GM21825 (cell line): ENCODE measurements around the gene E2F4.
A peak's percentile ranks its signal among the peaks of the same experiment; 100 is the strongest.

Source experiments
- ATAC-seq: cut with Tn5 transposase; IDR thresholded peaks from one replicate; pipeline ENCODE4 v1.9.1; 2021; ENCODE audit warnings: mild to moderate bottlenecking, moderate library complexity; ENCODE audit not compliant: unreplicated experiment

The E2F4 gene

DNA sequence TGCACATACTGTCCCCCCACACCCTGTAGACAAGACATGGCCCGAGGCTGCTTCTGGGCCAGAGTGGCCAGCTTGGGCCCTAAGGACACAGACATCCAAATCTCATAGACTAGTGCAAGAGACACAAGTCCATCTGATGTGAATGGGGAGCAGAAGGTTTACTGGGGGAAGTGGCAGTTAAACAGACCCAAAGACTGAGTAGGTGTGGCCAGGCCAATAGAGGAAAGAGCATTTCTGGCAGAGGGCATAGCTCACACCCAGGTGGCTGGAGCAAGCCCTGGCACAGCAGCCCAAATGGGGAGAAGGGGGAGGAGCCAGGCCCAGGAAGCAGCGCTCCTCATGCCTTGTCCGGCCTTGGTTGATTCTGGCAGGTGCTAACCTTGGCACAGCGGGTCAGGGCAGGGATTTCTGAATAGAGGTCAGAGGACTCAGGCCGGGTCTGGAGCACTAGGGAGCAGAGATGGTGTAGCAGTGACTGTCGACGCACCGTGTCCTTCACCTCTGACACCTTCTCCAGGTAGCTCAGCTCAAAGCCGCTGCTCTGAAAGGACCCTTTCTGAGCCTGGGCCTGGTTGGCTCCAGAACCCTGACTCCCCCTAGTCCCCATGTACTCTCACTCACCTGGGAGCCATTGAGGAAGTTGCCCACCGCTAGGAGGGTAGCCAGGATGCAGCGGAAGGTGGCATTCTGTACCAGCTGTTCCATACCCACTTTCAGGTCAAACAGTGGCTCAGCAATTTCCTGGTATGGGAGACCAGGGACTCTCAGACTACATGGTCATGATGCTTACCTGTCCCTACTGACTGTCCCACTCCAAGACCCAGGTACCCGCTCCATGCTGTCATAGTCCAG is 39.1 kb downstream of the E2F4 start:
- ATAC-seq, result no peak

DNA sequence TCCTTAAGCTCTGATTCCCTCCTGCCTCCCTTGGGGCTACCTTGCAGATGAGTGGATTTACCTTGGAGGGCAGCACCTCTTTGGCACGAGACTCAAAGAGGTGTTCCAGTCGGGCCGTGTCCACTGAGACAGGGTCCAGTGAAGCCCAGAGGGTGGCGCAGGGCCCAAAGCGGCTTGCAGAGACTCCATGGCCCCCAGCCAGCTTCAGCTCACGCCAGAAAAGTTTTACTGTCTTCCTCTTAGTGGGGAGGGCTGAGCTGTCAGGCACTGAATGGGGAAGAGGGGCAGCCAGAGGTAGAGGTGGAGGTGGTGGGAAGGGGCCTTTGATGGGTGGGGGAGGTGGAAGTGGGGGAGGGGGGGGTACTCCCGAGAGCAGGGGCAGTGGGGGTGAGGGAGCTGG is 41.6 kb downstream of the E2F4 start:
- no peak for ATAC-seq

DNA sequence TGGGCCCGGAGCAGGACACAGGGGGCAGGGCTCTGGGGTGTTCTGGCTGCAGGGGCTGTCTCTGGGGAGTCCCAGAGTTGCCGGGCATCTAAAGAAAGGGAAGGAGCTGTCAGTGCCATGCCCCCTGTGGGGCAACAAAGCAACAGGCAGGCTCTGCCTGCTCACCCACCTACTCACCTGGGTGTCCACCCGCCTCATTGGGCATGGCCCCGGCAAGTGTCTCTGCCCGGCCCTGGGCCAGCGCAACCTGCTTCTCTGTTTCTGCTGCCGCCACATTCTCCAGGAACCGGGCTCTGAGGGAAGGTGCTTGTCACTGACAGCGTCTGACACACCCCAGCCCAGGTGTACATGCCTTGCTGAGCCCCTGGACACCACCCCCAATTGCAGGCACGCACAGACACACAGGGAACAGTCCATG is 42.2 kb downstream of the E2F4 start:
- ATAC-seq, result no peak

DNA sequence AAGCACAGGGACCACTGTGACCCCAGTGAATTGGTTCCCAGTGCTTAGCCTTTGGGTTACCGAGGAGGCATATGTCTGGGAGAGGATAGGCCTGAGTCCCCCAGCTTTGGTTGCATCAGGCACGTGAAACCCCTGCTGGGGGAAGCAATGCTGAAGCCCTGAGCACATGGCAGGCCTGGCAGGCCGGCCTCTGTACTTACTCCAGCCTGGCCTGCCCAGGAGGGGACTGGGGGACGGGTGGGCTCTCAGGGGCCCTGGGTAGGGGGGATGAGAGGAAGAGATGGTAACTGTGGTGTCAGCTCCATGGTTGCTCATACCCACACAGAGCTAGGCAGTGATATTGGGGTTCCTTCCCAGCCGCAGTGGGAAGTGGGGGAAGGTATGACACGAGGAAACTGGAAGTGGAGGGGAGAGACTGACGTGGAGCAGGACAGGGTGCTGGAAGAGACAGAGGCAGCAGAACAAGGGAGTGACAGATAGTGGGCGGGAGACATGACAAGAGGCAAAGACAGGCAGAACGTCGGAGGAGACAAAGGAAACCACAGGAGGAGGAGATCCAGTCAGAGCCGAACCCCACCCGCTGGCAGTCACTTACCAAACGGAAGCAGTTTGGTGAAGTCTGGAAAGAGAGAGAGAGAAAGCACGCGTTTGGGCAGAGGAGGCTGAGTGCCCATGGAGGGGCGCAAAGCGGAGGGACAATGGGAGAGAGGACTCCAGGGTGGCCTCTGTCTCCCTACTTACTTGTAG is 44.0 kb downstream of the E2F4 start:
- no peak for ATAC-seq

- ATAC-seq, result no peak
These were observed 44.8 kb downstream of the E2F4 start for GRCh38 chr16:67236563-67237395.

DNA sequence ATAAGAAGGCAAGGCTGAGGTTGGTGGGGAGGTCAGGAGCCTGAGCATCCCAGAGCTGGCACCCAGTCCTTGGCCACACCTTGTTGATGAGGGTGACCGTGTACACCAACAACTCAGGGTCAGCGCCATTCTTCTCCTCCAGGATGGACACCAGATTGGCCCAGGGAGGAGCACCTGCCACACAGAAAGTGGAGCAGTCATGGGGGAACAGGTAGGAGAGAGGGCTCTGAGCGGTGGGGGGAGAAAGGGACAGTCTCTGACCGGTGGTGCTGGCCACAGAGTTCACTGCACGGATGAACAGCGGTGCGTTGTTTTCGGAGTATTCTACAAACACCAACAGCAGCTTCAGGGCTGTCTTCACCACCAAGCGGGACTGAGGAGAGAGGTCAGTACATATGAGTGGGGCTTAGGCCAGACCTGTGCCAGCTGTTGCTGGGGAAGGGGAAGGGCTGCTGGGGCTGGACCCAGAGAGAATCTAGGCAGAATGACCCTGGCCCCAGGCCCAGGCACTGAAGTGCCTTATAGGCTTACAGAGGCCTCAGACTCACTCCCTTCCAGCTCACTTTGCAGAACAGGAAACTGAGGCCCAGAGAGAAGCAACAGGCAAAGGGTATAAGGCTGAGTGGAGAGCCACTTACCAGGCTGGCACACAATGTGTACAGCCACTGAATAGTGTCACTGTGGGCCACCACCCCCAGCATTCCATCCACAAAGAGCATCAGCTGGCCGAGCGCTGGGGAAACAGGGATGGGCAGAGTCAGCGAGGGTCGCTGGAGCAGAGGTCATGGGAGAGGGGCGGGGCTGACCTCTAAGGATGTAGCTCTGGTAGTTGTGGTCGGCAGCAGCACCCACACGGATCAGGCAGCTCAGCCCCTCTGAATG is 45.7 kb downstream of the E2F4 start:
- ATAC-seq, result no peak

GRCh38 chr16:67238278-67238575 is 46.3 kb downstream of the E2F4 start:
- no peak for ATAC-seq

DNA sequence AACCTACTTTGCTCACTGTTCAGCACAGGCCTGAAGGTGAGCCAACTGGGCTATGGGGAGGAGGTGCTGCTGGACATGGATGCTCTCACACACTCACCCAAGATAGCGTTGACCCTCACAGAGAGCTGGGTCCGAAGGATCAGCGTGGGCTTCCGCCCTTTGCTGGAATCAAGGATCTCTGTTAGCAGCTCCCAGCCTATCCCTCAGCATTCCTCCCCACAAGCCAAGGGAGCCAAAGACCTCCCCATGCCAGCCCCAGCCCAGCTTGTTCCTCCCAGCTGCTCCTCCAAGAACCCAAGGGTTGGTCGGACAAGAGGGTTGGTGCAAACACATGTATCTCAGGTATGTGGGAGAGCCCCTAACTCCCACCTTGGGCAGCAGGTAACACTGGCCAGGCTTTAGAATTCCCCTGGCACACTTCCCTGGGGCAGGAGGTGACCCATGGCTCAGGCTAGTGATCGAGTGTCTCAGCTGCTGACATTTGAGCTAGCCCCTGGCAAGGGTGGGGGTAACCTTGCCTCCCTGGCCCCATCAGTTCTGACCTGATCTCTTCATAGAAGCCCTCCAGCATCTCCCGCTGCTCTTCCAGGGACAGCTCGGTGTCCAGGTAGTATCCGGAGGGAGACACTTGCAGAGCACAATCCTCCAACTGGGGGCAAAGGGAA is 47.0 kb downstream of the E2F4 start:
- no peak for ATAC-seq

DNA sequence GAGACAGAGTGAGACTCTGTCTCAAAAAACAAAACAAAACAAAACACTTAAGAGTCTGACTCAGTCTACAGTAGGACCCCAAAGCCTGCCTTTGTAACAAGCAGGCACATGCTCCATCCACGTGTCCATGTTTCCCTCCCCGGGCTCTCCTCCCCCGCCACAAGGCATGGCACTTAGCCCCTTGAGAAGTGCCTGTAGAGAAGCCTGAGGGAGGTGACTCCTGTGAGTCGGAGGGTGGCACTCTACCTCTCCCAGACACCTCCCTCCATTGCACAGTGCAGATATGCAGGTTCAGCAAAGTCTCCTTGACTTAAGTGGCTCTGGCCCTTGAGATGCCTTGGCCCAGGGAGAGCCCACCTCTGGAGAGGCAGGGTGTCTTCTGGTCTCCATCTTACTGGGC is 48.6 kb downstream of the E2F4 start:
- no peak for ATAC-seq

GRCh38 chr16:67241008-67241900 is 49.3 kb downstream of the E2F4 start:
- no peak for ATAC-seq

DNA sequence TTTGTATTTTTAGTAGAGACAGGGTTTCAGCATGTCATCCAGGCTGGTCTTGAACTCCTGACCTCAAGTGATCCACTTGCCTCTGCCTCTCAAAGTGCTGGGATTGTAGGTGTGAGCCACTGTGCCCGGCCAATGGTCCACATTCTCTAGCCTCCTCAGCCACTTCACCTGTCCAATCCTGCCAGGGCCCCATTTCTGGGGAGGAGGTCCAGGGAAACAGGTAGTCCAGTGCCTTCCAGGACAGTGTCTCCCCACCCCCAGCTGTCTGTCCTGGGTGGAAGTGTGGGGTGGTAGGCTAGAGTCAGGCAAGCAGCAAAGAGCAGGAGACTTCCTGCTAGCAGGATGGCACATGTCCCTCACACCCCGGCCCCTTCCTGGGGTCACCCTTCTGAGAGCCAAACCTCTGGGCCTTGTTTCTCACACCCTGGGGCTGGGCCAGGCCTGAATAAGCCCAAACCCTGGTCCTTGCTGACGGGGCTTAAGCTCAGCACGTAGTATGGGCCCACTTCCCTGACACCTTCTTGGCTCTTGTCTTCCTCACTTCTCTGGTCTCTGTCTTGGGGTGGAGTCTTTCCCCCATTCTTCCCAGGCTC is 50.3 kb downstream of the E2F4 start:
- no peak for ATAC-seq

- ATAC-seq, result no peak
These were observed 51.5 kb downstream of the E2F4 start for GRCh38 chr16:67243481-67243880.

GRCh38 chr16:67244387-67245185 is 52.6 kb downstream of the E2F4 start:
- ATAC-seq, result peak; percentile 47

- no peak for ATAC-seq
These were observed 53.2 kb downstream of the E2F4 start for GRCh38 chr16:67245186-67245585.

- ATAC-seq, result no peak
These were observed 53.7 kb downstream of the E2F4 start for GRCh38 chr16:67245674-67246080.

DNA sequence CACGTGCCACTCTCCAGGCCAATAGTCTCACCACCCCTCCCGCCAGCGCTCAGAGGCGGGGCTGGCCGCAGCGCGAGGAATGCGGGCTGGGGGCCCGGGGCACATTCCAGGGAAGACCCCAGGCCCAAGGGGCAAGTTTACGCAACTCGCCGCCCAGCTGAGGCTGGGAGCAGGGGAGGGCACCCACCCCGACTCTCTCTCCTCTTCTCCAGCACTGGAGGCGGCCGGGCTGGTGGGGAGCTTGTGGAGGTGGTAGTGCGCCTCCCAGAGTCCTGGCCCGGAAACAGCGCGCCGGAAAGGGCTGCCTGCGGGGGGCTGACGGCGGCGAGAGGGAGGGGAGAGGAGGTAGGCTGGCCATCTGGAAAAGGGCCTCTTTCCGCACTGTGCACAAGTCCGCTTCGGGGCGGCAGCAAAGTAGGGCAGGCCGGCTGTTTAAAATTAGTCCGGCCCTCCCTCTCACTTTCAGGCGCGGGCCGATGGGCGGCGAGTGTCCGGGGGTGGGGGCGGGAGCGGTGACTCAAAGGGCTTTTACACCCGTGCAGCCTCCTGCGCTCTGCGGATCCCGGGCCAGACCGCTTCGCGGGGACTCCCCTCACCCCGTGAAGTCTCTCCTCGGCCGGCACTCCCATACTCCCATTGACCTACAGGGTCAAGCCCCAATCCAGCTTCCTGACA is 54.3 kb downstream of the E2F4 start:
- no peak for ATAC-seq

- ATAC-seq, result no peak
These were observed 54.8 kb downstream of the E2F4 start for GRCh38 chr16:67246756-67247191.
